C4-2B (cell line): ENCODE data around the gene TRPV4.

ENCODE experiments used
- ZFX ChIP-seq: fragments of 450-650 bp; IDR thresholded peaks from 2 replicates; pipeline ENCODE4 v1.6.1; 2017
- TF ChIP-seq, protein P1 (sequence below): fragments of 450-650 bp; conservative IDR thresholded peaks from 2 replicates; pipeline ENCODE4 v1.5.1; 2017; ENCODE audit warnings: mild to moderate bottlenecking

DNA sequence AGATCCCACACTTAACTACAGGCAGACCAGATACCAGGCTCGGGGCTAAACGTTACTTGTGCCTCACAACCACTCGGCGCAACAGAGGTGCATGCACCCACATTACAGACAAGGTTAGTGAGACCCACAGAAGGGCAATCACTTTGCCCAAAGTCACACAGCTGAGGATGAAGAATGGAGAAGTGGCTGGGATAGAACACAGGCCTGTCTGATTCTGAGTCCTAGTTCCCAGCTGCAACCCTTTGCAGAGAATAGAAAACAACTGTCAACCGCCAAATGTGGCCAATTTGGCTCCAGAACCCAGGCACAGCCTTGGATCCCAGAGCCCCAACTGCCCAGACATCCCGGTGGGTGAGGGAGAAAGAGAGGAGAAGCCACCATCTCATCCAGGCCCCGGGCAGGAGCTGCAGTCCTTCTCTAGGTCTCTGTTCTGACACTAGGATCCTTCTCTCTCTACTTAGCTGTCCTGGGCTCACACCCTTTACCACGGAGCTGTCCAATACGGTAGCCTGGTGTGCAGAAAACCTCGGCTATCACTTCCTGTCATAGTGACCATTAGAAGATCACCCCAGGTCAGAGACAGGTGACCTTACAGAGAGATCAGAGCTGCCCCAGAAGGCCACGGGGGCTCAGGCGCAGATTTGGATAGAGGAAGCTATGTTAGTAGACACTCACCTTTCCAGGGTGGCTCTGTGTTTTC, 60.4 kb downstream of the TRPV4 start:
- TF ChIP-seq, protein P1, sequence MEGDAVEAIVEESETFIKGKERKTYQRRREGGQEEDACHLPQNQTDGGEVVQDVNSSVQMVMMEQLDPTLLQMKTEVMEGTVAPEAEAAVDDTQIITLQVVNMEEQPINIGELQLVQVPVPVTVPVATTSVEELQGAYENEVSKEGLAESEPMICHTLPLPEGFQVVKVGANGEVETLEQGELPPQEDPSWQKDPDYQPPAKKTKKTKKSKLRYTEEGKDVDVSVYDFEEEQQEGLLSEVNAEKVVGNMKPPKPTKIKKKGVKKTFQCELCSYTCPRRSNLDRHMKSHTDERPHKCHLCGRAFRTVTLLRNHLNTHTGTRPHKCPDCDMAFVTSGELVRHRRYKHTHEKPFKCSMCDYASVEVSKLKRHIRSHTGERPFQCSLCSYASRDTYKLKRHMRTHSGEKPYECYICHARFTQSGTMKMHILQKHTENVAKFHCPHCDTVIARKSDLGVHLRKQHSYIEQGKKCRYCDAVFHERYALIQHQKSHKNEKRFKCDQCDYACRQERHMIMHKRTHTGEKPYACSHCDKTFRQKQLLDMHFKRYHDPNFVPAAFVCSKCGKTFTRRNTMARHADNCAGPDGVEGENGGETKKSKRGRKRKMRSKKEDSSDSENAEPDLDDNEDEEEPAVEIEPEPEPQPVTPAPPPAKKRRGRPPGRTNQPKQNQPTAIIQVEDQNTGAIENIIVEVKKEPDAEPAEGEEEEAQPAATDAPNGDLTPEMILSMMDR, result peak; percentile 31
- no peak for TF ChIP-seq ZFX
